ENCODE data around the gene MFSD2A.

- TF ChIP-seq CTCF (IDR thresholded peaks at IDR 0.05; ENCODE audit: low read depth, low read length, poor library complexity, severe bottlenecking), result no peak
- no peak for TF ChIP-seq EZH2phosphoT487 (IDR thresholded peaks at IDR 0.05; ENCODE audit: borderline replicate concordance, low read length)
These were observed 2.4 kb upstream of the MFSD2A start for GRCh38 chr1:39952359-39953110.
